Type B pancreatic cell (in vitro differentiated cells): ENCODE results near the gene MYPN. TPM values are rescaled to one million over a fixed set of nuclear protein-coding genes. Genes with fewer than 3 reads are reported as not detected.

Experiments
- DNase-seq: peaks from one replicate; pipeline ENCODE4 v3.0.0; 2021; ENCODE audit warnings: mixed read lengths; ENCODE audit not compliant: unreplicated experiment; ENCODE audit errors: extremely low spot score
- H3K27ac Mint-ChIP-seq: 2 replicates; pipeline ENCODE4 v1.8.0; 2021; ENCODE audit warnings: mild to moderate bottlenecking, mixed read lengths
- H3K27me3 Mint-ChIP-seq: 2 replicates; pipeline ENCODE4 v1.8.0; 2021; ENCODE audit warnings: mixed read lengths
- H3K36me3 Mint-ChIP-seq: 2 replicates; pipeline ENCODE4 v1.8.0; 2021; ENCODE audit warnings: mixed read lengths
- H3K4me1 Mint-ChIP-seq: one replicate; pipeline ENCODE4 v1.8.0; 2021; ENCODE audit warnings: mixed read lengths; ENCODE audit not compliant: unreplicated experiment
- H3K4me3 Mint-ChIP-seq: 2 replicates; pipeline ENCODE4 v1.8.0; 2021; ENCODE audit warnings: mild to moderate bottlenecking, mixed read lengths
- H3K9me3 Mint-ChIP-seq: 2 replicates; pipeline ENCODE4 v1.8.0; 2021; ENCODE audit warnings: mixed read lengths
- CTCF ChIP-seq: fragments of 200-600 bp; sonication (generic); conservative IDR thresholded peaks from 2 replicates; pipeline ENCODE4 v1.5.0; 2021; ENCODE audit warnings: antibody characterized with exemption, mild to moderate bottlenecking
- total RNA-seq: library from RNA; stranded (reverse); gene quantifications from 2 replicates; pipeline ENCODE4 v1.2.1, GENCODE V29; 2021; ENCODE audit warnings: low replicate concordance

MYPN gene
- total RNA-seq, 1 donor from 2014 or later = 0.14 TPM

GRCh38 chr10:68218786-68219185, 109.5 kb downstream of the MYPN start:
- no peak for TF ChIP-seq CTCF
- no peak overlapping the region for H3K27ac Mint-ChIP-seq
- no peaks in the 10 kb centered on the region for H3K36me3 Mint-ChIP-seq
- H3K27me3 Mint-ChIP-seq = no peaks in the 10 kb centered on the region
- H3K9me3 Mint-ChIP-seq = no peaks in the 10 kb centered on the region
- no peak overlapping the region for H3K4me3 Mint-ChIP-seq
- H3K4me1 Mint-ChIP-seq = no peaks in the 10 kb centered on the region
- no peak for DNase-seq

GRCh38 chr10:68221196-68221595, 111.9 kb downstream of the MYPN start:
- Mint-ChIP-seq H3K36me3 (no peaks in the 10 kb centered on the region), H3K4me3 (no peak overlapping the region), H3K27ac (no peak overlapping the region), H3K27me3 (no peaks in the 10 kb centered on the region), H3K9me3 (no peaks in the 10 kb centered on the region), H3K4me1 (no peaks in the 10 kb centered on the region)
- no peak for TF ChIP-seq CTCF
- no peak for DNase-seq

- Mint-ChIP-seq H3K27me3 (no peaks in the 10 kb centered on the region), H3K4me1 (no peaks in the 10 kb centered on the region), H3K36me3 (no peaks in the 10 kb centered on the region), H3K4me3 (no peak overlapping the region), H3K9me3 (no peaks in the 10 kb centered on the region), H3K27ac (no peak overlapping the region)
- no peak for TF ChIP-seq CTCF
- DNase-seq = no peak
Measured at GRCh38 chr10:68222391-68222790, 113.1 kb downstream of the MYPN start.

GRCh38 chr10:68223535-68224165, 114.4 kb downstream of the MYPN start:
- H3K4me3 Mint-ChIP-seq = no peak overlapping the region
- DNase-seq = no peak
- H3K4me1 Mint-ChIP-seq = no peaks in the 10 kb centered on the region
- no peaks in the 10 kb centered on the region for H3K36me3 Mint-ChIP-seq
- no peaks in the 10 kb centered on the region for H3K9me3 Mint-ChIP-seq
- peak; percentile 40 for TF ChIP-seq CTCF
- H3K27me3 Mint-ChIP-seq = peaks cover 8% of the 10 kb centered on the region
- no peak overlapping the region for H3K27ac Mint-ChIP-seq

GRCh38 chr10:68224810-68225209, 115.5 kb downstream of the MYPN start:
- Mint-ChIP-seq H3K4me3 (no peak overlapping the region), H3K27ac (no peak overlapping the region)

More at GRCh38 chr10:68224810-68225209, 115.5 kb downstream of the MYPN start:
- DNase-seq = no peak
- H3K4me1 Mint-ChIP-seq = no peaks in the 10 kb centered on the region
- no peaks in the 10 kb centered on the region for H3K36me3 Mint-ChIP-seq
- H3K9me3 Mint-ChIP-seq = no peaks in the 10 kb centered on the region
- TF ChIP-seq CTCF = no peak
- peaks cover 12% of the 10 kb centered on the region for H3K27me3 Mint-ChIP-seq
